GM21381 (cell line): ENCODE results near the gene LMF1.

Experiments used
- ATAC-seq: cut with Tn5 transposase; IDR thresholded peaks from one replicate; pipeline ENCODE4 v1.9.1; 2021; ENCODE audit warnings: mild to moderate bottlenecking, moderate library complexity; ENCODE audit not compliant: unreplicated experiment

LMF1 gene

GRCh38 chr16:853981-854807 is 116.6 kb downstream of the LMF1 start:
- no peak for ATAC-seq

GRCh38 chr16:853306-853705 is 117.5 kb downstream of the LMF1 start:
- ATAC-seq = no peak

- ATAC-seq = no peak
Measured at GRCh38 chr16:852451-853185, 118.2 kb downstream of the LMF1 start.

- no peak for ATAC-seq
Measured at GRCh38 chr16:851871-852270, 118.9 kb downstream of the LMF1 start.

GRCh38 chr16:851209-851810 is 119.5 kb downstream of the LMF1 start:
- no peak for ATAC-seq

- ATAC-seq = no peak
Measured at GRCh38 chr16:850668-851067, 120.1 kb downstream of the LMF1 start.

GRCh38 chr16:848510-849253 is 122.1 kb downstream of the LMF1 start:
- ATAC-seq = no peak

- ATAC-seq = no peak
Measured at GRCh38 chr16:847681-848445, 122.9 kb downstream of the LMF1 start.

GRCh38 chr16:847151-847550 is 123.6 kb downstream of the LMF1 start:
- ATAC-seq = no peak

- no peak for ATAC-seq
Measured at GRCh38 chr16:845351-845745, 125.4 kb downstream of the LMF1 start.

GRCh38 chr16:844638-845350 is 126.0 kb downstream of the LMF1 start:
- no peak for ATAC-seq

- ATAC-seq = no peak
Measured at GRCh38 chr16:843771-844170, 127.0 kb downstream of the LMF1 start.

- ATAC-seq = no peak
Measured at GRCh38 chr16:842711-843560, 127.8 kb downstream of the LMF1 start.

GRCh38 chr16:842061-842476 is 128.7 kb downstream of the LMF1 start:
- no peak for ATAC-seq

GRCh38 chr16:841455-842060 is 129.2 kb downstream of the LMF1 start:
- no peak for ATAC-seq

- ATAC-seq = no peak
Measured at GRCh38 chr16:840561-841454, 130.0 kb downstream of the LMF1 start.

GRCh38 chr16:839643-840408 is 131.0 kb downstream of the LMF1 start:
- no peak for ATAC-seq
